22Rv1 (cell line): Measurements from ENCODE around the gene AIG1.

Experiments used
- CTCF ChIP-seq: fragments of 450-650 bp; IDR thresholded peaks from 2 replicates; pipeline ENCODE4 v1.5.1; 2017; ENCODE audit warnings: mild to moderate bottlenecking
- ZFX ChIP-seq: fragments of 450-650 bp; IDR thresholded peaks from 2 replicates; pipeline ENCODE4 v1.6.1; 2017; ENCODE audit warnings: antibody characterized with exemption, borderline replicate concordance

GRCh38 chr6:143050509-143050908 is 10.2 kb upstream of the AIG1 start:
- TF ChIP-seq CTCF (no peak), ZFX (no peak)
